Measurements from ENCODE around the gene MXI1. TPM values are rescaled to one million over a fixed set of nuclear protein-coding genes. Genes with fewer than 3 reads are reported as not detected.
"Not testable (repeated sequence)": the region's sequence is repeated elsewhere in the genome, so short reads cannot be mapped to it uniquely, and the experiment has no call there.

MXI1 gene
- total and polyA plus RNA-seq, 7 donors, result 52.2 to 148 (median 92.0) TPM

GRCh38 chr10:110244550-110244949 lies 37.1 kb downstream of the MXI1 start:
- intact Hi-C loops (cut with DNase I), result no loop called here

GRCh38 chr10:110247833-110248232 lies 40.4 kb downstream of the MXI1 start:
- H3K4me3 ChIP-seq; DNase-seq; H3K27ac ChIP-seq; H3K27me3 ChIP-seq; intact Hi-C loops (cut with DNase I); H3K9me3 ChIP-seq: not testable (repeated sequence)
- Histone ChIP-seq H3K4me1 (peaks cover 0 to 39% (median 14%) of the 10 kb centered on the region in 4 donors), H3K36me3 (peaks cover 0 to 15% (median 5%) of the 10 kb centered on the region in 4 donors)
- 86 to 95% methylated on average over 4 of the region's 5 CpGs for WGBS, 2 donors

More at GRCh38 chr10:110244550-110244949, 37.1 kb downstream of the MXI1 start:
- 86 to 93% methylated on average over 3 of the region's 3 CpGs for WGBS, 2 donors
- Histone ChIP-seq H3K27ac (no peak overlapping the region), H3K36me3 (peaks cover 0 to 15% (median 5%) of the 10 kb centered on the region in 4 donors), H3K4me1 (peaks cover 0 to 46% (median 10%) of the 10 kb centered on the region in 4 donors), H3K4me3 (no peak overlapping the region), H3K27me3 (no peaks in the 10 kb centered on the region), H3K9me3 (no peaks in the 10 kb centered on the region)
- no peak for TF ChIP-seq POLR2AphosphoS5 (IDR thresholded peaks at IDR 0.05)
- no peak for DNase-seq

GRCh38 chr10:110249489-110249888 lies 42.1 kb downstream of the MXI1 start:
- H3K4me3 ChIP-seq; H3K9me3 ChIP-seq; H3K27ac ChIP-seq; H3K27me3 ChIP-seq; DNase-seq; intact Hi-C loops (cut with DNase I): not testable (repeated sequence)
- 83 to 94% methylated on average over 1 of the region's 1 CpG for WGBS, 2 donors
- Histone ChIP-seq H3K4me1 (peaks cover 0 to 30% (median 6%) of the 10 kb centered on the region in 4 donors), H3K36me3 (peaks cover 0 to 15% (median 5%) of the 10 kb centered on the region in 4 donors)

GRCh38 chr10:110251392-110251791 lies 44.0 kb downstream of the MXI1 start:
- intact Hi-C loops (cut with DNase I); H3K9me3 ChIP-seq; H3K27me3 ChIP-seq; H3K4me3 ChIP-seq; H3K36me3 ChIP-seq; DNase-seq: not testable (repeated sequence)
- peak overlapping the region in 2 of 4 donors; percentile 8 to 39 for H3K27ac ChIP-seq
- WGBS, 2 donors, result 75 to 83% methylated on average over 1 of the region's 1 CpG
- peaks cover 0 to 25% (median 4%) of the 10 kb centered on the region in 4 donors for H3K4me1 ChIP-seq

- intact Hi-C loops (cut with DNase I), result no loop called here
- no peak for TF ChIP-seq EP300 (IDR thresholded peaks at IDR 0.05)
- TF ChIP-seq POLR2AphosphoS5 (IDR thresholded peaks at IDR 0.05), result no peak
- no peak for TF ChIP-seq CTCF (IDR thresholded peaks at IDR 0.05)
- TF ChIP-seq POLR2A (IDR thresholded peaks at IDR 0.05), result no peak
- H3K4me1 ChIP-seq, result peaks cover 0 to 25% (median 4%) of the 10 kb centered on the region in 4 donors
These were observed 44.7 kb downstream of the MXI1 start for GRCh38 chr10:110252151-110252550.

GRCh38 chr10:110254467-110254866 lies 47.1 kb downstream of the MXI1 start:
- H3K36me3 ChIP-seq, result no peaks in the 10 kb centered on the region
- no peak for DNase-seq
- H3K27me3 ChIP-seq, result no peaks in the 10 kb centered on the region
- peaks cover 0 to 30% (median 4%) of the 10 kb centered on the region in 4 donors for H3K4me1 ChIP-seq
- TF ChIP-seq POLR2AphosphoS5 (IDR thresholded peaks at IDR 0.05) (no peak), CTCF (IDR thresholded peaks at IDR 0.05) (no peak), EP300 (IDR thresholded peaks at IDR 0.05) (no peak), POLR2A (IDR thresholded peaks at IDR 0.05) (no peak)
- intact Hi-C loops (cut with DNase I), result no loop called here
- H3K4me3 ChIP-seq, result no peak overlapping the region
- H3K9me3 ChIP-seq, result no peaks in the 10 kb centered on the region
- H3K27ac ChIP-seq, result no peak overlapping the region

More at GRCh38 chr10:110252151-110252550, 44.7 kb downstream of the MXI1 start:
- H3K4me3 ChIP-seq, result no peak overlapping the region
- H3K27me3 ChIP-seq, result no peaks in the 10 kb centered on the region
- H3K9me3 ChIP-seq, result no peaks in the 10 kb centered on the region
- DNase-seq, result no peak
- H3K27ac ChIP-seq, result peak overlapping the region in 2 of 4 donors; percentile 8 to 39
- H3K36me3 ChIP-seq, result no peaks in the 10 kb centered on the region
- WGBS, 2 donors, result 90 to 92% methylated on average over 1 of the region's 1 CpG

- WGBS, 2 donors, result 92 to 93% methylated on average over 1 of the region's 1 CpG
- H3K36me3 ChIP-seq, result no peaks in the 10 kb centered on the region
- no peak overlapping the region for H3K4me3 ChIP-seq
- H3K9me3 ChIP-seq, result no peaks in the 10 kb centered on the region
- intact Hi-C loops (cut with DNase I), result no loop called here
- peaks cover 0 to 47% (median 21%) of the 10 kb centered on the region in 4 donors for H3K4me1 ChIP-seq
- TF ChIP-seq CTCF (IDR thresholded peaks at IDR 0.05) (no peak), POLR2A (IDR thresholded peaks at IDR 0.05) (no peak)
- peak overlapping the region in 2 of 4 donors; percentile 7 to 22 for H3K27ac ChIP-seq
- H3K27me3 ChIP-seq, result no peaks in the 10 kb centered on the region
- DNase-seq, result no peak
These were observed 51.1 kb downstream of the MXI1 start for GRCh38 chr10:110258542-110258941.

All from sigmoid colon (tissue), 7 donors.